ENCODE data around the gene SNX30.

The SNX30 gene

GRCh38 chr9:112785986-112786385 lies 35.4 kb downstream of the SNX30 start:
- FAIRE-seq = no peak

- FAIRE-seq = no peak
These were observed 36.4 kb downstream of the SNX30 start for GRCh38 chr9:112786829-112787520.

- FAIRE-seq = no peak
These were observed 37.4 kb downstream of the SNX30 start for GRCh38 chr9:112787978-112788377.

- FAIRE-seq = no peak
These were observed 38.9 kb downstream of the SNX30 start for GRCh38 chr9:112789473-112789872.

- FAIRE-seq = no peak
These were observed 39.6 kb downstream of the SNX30 start for GRCh38 chr9:112789891-112790774.

GRCh38 chr9:112792670-112793069 lies 42.1 kb downstream of the SNX30 start:
- no peak for FAIRE-seq

GRCh38 chr9:112793213-112793810 lies 42.8 kb downstream of the SNX30 start:
- no peak for FAIRE-seq

GRCh38 chr9:112794731-112795130 lies 44.2 kb downstream of the SNX30 start:
- FAIRE-seq = no peak

GRCh38 chr9:112795921-112796320 lies 45.4 kb downstream of the SNX30 start:
- FAIRE-seq = no peak

GRCh38 chr9:112796485-112796884 lies 45.9 kb downstream of the SNX30 start:
- FAIRE-seq = no peak

GRCh38 chr9:112809351-112809848 lies 58.8 kb downstream of the SNX30 start:
- FAIRE-seq = no peak

- no peak for FAIRE-seq
These were observed 59.3 kb downstream of the SNX30 start for GRCh38 chr9:112809906-112810305.

- FAIRE-seq = no peak
These were observed 60.3 kb downstream of the SNX30 start for GRCh38 chr9:112810696-112811490.

- FAIRE-seq = no peak
These were observed 61.0 kb downstream of the SNX30 start for GRCh38 chr9:112811518-112811917.

GRCh38 chr9:112815868-112816267 lies 65.3 kb downstream of the SNX30 start:
- FAIRE-seq = no peak

- no peak for FAIRE-seq
These were observed 67.3 kb downstream of the SNX30 start for GRCh38 chr9:112817860-112818203.

GRCh38 chr9:112819635-112820496 lies 69.3 kb downstream of the SNX30 start:
- FAIRE-seq = no peak

- FAIRE-seq = no peak
These were observed 70.3 kb downstream of the SNX30 start for GRCh38 chr9:112820881-112821280.

- no peak for FAIRE-seq
These were observed 72.1 kb downstream of the SNX30 start for GRCh38 chr9:112822618-112823017.

GRCh38 chr9:112823257-112823656 lies 72.7 kb downstream of the SNX30 start:
- peak; percentile 87 for FAIRE-seq

- no peak for FAIRE-seq
These were observed 80.8 kb downstream of the SNX30 start for GRCh38 chr9:112831281-112831851.

Measured in islet of Langerhans (tissue), 1 donor.